K562 (cell line): ENCODE data around the gene CECR2. TPM values are rescaled to one million over a fixed set of nuclear protein-coding genes. Genes with fewer than 3 reads are reported as not detected.

ENCODE experiments used
- polyA plus RNA-seq, 8 experiments: library from polyadenylated mRNA; depleted of rRNA in 4 of 8; stranded (reverse) in 5 of 8; unstranded in 3 of 8; fragments of >200 nt; fragmentation: Nextera tagmentation in 2 of 8; fragmentation: Illumina TruSeq in 1 of 8; extraction: Ambion mirVana in 2 of 8; extraction: Trizol in 1 of 8; gene quantifications; 2 replicates each; pipeline versions ENCODE4 v1.2.1 to v1.2.3, GENCODE V29; 2011 to 2014; ENCODE audit warnings: inconsistent platforms in 1 of 8, missing spikeins in 1 of 8
- total RNA-seq, 7 experiments: library from RNA; depleted of rRNA in 6 of 7; stranded (reverse); fragments of >200 nt in 6 of 7; fragmentation: Illumina TruSeq in 2 of 7; extraction: Trizol in 2 of 7; gene quantifications; 2 replicates each; pipeline versions ENCODE4 v1.2.1 to v1.2.3, GENCODE V29; 2011 to 2021; ENCODE audit warnings: low replicate concordance in 1 of 7
- TF ChIP-seq, protein P1 (sequence below): fragments of 450-650 bp; IDR thresholded peaks from 2 replicates; pipeline ENCODE4 v1.6.1; 2016; ENCODE audit warnings: mild to moderate bottlenecking, moderate library complexity

Gene CECR2
- total and polyA plus RNA-seq, 9 of the 15 experiments (the other 6 are each of a cell fraction or from before 2014, with no cell fraction given): 0.01 to 1.00 (median 0.27) TPM

DNA sequence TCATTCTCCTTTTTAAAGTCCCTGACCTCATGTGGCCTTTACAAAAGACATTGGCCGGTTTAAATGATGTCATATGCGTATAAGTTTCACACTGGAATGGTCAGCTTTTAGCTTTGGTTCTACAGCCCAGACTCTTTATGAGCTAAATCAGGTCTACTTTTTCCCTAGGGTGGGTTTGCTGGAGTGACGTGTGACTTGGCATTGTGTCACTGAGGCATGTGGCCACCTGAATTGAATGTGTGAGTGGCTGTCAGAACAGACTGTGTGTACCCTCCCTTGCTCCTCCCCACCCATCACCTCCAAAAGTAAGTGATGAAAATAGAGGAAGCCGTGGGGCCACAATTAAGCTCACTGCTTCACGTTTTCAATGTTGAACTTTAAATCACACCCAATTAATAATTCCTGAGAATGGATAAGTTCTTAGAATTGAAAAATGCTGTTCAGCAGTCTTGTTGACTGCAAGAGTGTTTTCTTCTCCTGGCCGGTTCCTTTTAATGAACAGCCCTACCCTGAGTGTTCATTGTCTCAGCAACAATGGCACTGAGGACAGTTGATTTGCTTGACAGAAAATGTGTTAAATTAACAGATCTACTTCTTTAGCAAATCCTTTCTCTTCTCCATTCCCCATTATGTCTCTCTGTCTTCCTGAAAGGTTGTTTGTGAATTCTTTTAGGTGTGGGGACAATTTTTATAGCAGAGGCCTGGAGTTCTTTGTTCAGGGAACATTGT lies 11.3 kb downstream of the CECR2 start (continued):
- TF ChIP-seq, protein P1, sequence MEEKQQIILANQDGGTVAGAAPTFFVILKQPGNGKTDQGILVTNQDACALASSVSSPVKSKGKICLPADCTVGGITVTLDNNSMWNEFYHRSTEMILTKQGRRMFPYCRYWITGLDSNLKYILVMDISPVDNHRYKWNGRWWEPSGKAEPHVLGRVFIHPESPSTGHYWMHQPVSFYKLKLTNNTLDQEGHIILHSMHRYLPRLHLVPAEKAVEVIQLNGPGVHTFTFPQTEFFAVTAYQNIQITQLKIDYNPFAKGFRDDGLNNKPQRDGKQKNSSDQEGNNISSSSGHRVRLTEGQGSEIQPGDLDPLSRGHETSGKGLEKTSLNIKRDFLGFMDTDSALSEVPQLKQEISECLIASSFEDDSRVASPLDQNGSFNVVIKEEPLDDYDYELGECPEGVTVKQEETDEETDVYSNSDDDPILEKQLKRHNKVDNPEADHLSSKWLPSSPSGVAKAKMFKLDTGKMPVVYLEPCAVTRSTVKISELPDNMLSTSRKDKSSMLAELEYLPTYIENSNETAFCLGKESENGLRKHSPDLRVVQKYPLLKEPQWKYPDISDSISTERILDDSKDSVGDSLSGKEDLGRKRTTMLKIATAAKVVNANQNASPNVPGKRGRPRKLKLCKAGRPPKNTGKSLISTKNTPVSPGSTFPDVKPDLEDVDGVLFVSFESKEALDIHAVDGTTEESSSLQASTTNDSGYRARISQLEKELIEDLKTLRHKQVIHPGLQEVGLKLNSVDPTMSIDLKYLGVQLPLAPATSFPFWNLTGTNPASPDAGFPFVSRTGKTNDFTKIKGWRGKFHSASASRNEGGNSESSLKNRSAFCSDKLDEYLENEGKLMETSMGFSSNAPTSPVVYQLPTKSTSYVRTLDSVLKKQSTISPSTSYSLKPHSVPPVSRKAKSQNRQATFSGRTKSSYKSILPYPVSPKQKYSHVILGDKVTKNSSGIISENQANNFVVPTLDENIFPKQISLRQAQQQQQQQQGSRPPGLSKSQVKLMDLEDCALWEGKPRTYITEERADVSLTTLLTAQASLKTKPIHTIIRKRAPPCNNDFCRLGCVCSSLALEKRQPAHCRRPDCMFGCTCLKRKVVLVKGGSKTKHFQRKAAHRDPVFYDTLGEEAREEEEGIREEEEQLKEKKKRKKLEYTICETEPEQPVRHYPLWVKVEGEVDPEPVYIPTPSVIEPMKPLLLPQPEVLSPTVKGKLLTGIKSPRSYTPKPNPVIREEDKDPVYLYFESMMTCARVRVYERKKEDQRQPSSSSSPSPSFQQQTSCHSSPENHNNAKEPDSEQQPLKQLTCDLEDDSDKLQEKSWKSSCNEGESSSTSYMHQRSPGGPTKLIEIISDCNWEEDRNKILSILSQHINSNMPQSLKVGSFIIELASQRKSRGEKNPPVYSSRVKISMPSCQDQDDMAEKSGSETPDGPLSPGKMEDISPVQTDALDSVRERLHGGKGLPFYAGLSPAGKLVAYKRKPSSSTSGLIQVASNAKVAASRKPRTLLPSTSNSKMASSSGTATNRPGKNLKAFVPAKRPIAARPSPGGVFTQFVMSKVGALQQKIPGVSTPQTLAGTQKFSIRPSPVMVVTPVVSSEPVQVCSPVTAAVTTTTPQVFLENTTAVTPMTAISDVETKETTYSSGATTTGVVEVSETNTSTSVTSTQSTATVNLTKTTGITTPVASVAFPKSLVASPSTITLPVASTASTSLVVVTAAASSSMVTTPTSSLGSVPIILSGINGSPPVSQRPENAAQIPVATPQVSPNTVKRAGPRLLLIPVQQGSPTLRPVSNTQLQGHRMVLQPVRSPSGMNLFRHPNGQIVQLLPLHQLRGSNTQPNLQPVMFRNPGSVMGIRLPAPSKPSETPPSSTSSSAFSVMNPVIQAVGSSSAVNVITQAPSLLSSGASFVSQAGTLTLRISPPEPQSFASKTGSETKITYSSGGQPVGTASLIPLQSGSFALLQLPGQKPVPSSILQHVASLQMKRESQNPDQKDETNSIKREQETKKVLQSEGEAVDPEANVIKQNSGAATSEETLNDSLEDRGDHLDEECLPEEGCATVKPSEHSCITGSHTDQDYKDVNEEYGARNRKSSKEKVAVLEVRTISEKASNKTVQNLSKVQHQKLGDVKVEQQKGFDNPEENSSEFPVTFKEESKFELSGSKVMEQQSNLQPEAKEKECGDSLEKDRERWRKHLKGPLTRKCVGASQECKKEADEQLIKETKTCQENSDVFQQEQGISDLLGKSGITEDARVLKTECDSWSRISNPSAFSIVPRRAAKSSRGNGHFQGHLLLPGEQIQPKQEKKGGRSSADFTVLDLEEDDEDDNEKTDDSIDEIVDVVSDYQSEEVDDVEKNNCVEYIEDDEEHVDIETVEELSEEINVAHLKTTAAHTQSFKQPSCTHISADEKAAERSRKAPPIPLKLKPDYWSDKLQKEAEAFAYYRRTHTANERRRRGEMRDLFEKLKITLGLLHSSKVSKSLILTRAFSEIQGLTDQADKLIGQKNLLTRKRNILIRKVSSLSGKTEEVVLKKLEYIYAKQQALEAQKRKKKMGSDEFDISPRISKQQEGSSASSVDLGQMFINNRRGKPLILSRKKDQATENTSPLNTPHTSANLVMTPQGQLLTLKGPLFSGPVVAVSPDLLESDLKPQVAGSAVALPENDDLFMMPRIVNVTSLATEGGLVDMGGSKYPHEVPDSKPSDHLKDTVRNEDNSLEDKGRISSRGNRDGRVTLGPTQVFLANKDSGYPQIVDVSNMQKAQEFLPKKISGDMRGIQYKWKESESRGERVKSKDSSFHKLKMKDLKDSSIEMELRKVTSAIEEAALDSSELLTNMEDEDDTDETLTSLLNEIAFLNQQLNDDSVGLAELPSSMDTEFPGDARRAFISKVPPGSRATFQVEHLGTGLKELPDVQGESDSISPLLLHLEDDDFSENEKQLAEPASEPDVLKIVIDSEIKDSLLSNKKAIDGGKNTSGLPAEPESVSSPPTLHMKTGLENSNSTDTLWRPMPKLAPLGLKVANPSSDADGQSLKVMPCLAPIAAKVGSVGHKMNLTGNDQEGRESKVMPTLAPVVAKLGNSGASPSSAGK: no peak
